HG03571 (cell line): Measurements from ENCODE around the gene MYL6B.

Source experiments
- ATAC-seq: cut with Tn5 transposase; IDR thresholded peaks from one replicate; pipeline ENCODE4 v1.9.1; 2021; ENCODE audit not compliant: unreplicated experiment

The MYL6B gene

GRCh38 chr12:56204275-56204674 lies 51.9 kb downstream of the MYL6B start:
- ATAC-seq = no peak

GRCh38 chr12:56205445-56205844 lies 53.1 kb downstream of the MYL6B start:
- no peak for ATAC-seq

GRCh38 chr12:56206452-56207166 lies 54.2 kb downstream of the MYL6B start:
- ATAC-seq = no peak
